Erythroblast (primary cell): ENCODE measurements around the gene SLC48A1.

Experiments used
- GATA1 ChIP-seq: IDR thresholded peaks from 2 replicates; pipeline ENCODE4 v1.6.1; 2011; ENCODE audit warnings: low read depth, mild to moderate bottlenecking, control low read depth, low read length, moderate library complexity
- POLR2A ChIP-seq: IDR thresholded peaks from 2 replicates; pipeline ENCODE4 v1.6.1; 2011; ENCODE audit warnings: mild to moderate bottlenecking, low read length

- no peak for TF ChIP-seq POLR2A
- no peak for TF ChIP-seq GATA1
Observed at GRCh38 chr12:47824198-47824597, 51.2 kb downstream of the SLC48A1 start.
